Activated T-cell treated with anti-CD3 and anti-CD28 coated beads, Interleukin-2, amount 50 U/mL, for 24 hours (primary cell): ENCODE data around the gene DHX32.

Experiments used
- DNase-seq: peaks from one replicate; pipeline ENCODE4 v3.0.0-alpha.2; 2020
- H3K27ac Mint-ChIP-seq: 2 replicates; pipeline ENCODE4 v1.8.0; 2020; ENCODE audit warnings: mild to moderate bottlenecking, mixed read lengths
- H3K27me3 Mint-ChIP-seq: 2 replicates; pipeline ENCODE4 v1.8.0; 2020; ENCODE audit warnings: mixed read lengths
- H3K36me3 Mint-ChIP-seq: 2 replicates; pipeline ENCODE4 v1.8.0; 2020; ENCODE audit warnings: low read depth, mixed read lengths
- H3K4me1 Mint-ChIP-seq: 2 replicates; pipeline ENCODE4 v1.8.0; 2020; ENCODE audit warnings: low read depth, mixed read lengths
- H3K4me3 Mint-ChIP-seq: 2 replicates; pipeline ENCODE4 v1.8.0; 2020; ENCODE audit warnings: mild to moderate bottlenecking, moderate library complexity, mixed read lengths
- H3K9me3 Mint-ChIP-seq: 2 replicates; pipeline ENCODE4 v1.8.0; 2020; ENCODE audit warnings: mixed read lengths

Gene DHX32

DNA sequence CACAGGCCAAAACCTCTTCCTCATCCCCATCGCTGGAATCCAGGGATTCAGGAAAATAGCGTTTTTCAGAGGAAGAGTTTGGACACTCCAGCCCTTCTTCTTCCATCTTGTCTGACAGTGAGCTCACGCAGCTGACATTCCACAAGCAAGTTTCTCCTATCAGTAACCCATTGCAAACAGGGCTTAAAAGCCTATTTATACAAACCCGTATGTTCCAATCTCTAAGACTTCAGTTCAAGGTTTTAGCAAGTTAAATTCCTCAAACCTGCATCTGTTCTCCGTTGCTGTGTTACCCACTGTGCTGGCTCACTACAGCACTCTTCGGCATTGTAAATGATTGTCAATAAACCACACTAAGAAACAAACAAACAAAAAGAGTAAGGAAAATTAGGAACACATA, 373 bp downstream of the DHX32 start:
- Mint-ChIP-seq H3K4me1 (no peaks in the 10 kb centered on the region), H3K4me3 (no peak overlapping the region), H3K27me3 (no peaks in the 10 kb centered on the region), H3K36me3 (peaks cover 33% of the 10 kb centered on the region), H3K27ac (no peak overlapping the region), H3K9me3 (peaks cover 10% of the 10 kb centered on the region)
- no peak for DNase-seq

DNA sequence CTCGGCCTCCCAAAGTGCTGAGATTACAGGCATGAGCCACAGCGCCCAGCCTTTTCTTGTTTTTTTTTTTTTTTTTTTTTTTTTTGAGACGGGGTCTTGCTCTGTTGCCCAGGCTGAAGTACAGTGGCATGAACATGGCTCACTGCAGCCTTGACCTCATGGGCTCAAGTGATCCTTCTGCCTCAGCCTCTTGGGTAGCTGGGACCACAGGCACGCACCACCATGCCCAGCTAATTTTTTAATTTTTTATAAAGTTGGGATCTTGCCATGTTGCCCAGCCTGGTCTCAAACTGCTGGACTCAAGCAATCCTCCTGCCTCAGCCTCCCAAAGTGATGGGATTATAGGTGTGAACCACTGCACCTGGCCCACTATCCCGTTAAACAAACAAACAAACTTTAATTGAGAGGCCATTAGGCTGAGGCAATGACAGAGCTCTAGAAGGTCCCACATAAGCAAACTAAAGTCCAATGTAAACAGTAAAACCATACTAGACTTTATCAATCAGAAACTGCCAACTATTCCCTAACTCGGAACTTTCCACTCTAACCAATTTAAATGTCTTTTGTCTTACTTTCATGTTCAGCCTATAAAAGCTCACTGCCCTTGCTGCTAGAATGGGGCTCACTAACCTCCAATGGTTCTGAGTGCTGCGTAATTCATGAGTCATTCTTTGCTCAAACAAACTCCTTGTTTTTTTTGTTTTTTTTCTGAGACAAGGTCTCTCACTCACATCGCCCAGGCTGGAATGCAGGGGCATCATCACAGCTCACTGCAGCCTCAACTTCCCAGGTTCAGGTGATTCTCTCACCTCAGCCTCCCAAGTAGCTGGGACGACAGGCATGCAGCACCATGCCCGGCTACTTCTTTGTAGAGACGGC, 1.9 kb downstream of the DHX32 start:
- peaks cover 45% of the 10 kb centered on the region for H3K36me3 Mint-ChIP-seq
- H3K4me3 Mint-ChIP-seq = no peak overlapping the region
- no peak for DNase-seq
- no peak overlapping the region for H3K27ac Mint-ChIP-seq
- H3K27me3 Mint-ChIP-seq = no peaks in the 10 kb centered on the region
- H3K4me1 Mint-ChIP-seq = no peaks in the 10 kb centered on the region
- peaks cover 10% of the 10 kb centered on the region for H3K9me3 Mint-ChIP-seq

DNA sequence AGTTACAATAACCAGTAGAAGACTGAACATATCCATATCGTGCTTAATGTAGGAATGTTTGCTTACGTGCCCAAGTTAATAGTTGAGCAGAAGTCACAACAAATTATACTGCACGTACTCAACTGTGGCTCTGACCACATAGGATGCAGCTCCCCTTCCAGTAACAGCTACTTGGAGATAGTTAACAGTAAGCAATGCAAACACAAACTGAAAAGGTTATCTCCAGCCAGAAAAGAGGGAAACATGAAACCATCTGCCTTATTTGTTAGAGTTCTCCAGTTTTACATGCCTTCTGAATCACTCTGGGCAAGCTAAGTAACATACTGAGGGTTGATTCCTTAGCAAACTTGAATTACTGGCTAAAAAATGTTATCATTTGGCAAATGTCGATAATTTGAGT, 9.8 kb downstream of the DHX32 start:
- Mint-ChIP-seq H3K36me3 (peaks cover 24% of the 10 kb centered on the region), H3K4me3 (no peak overlapping the region), H3K27me3 (no peaks in the 10 kb centered on the region), H3K9me3 (peaks cover 5% of the 10 kb centered on the region), H3K4me1 (no peaks in the 10 kb centered on the region), H3K27ac (no peak overlapping the region)
- DNase-seq = no peak

DNA sequence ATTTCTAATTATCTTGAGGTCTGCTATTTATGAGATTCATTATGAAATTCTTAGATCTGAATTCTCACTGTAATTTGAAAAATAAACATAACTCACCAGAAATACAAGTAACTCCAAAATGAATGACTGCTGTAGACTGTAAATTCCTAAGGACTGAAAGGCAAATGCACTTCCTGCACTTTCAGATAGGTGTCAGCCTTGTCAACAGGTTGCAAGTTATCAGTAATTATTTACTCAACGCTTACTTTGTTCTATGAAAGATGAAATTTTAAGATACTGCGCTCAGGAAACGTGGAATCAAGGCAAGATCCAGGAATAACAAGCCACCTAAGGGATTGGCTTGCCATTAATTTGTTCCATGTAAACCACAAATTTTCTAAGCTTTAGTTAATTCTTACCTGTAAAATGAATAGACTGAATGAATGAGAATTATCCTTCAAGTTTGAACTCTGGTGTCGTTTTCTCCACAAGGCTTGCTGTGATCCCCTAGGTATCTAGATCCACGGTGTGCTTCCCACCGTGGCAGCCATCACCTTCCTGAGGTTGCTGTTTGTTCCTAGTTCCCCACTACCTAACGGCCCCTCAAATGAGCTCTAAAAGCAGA, 12.6 kb downstream of the DHX32 start:
- H3K36me3 Mint-ChIP-seq = peaks cover 20% of the 10 kb centered on the region
- no peaks in the 10 kb centered on the region for H3K9me3 Mint-ChIP-seq
- DNase-seq = no peak
- H3K27me3 Mint-ChIP-seq = no peaks in the 10 kb centered on the region
- H3K4me3 Mint-ChIP-seq = no peak overlapping the region
- no peak overlapping the region for H3K27ac Mint-ChIP-seq
- no peaks in the 10 kb centered on the region for H3K4me1 Mint-ChIP-seq

DNA sequence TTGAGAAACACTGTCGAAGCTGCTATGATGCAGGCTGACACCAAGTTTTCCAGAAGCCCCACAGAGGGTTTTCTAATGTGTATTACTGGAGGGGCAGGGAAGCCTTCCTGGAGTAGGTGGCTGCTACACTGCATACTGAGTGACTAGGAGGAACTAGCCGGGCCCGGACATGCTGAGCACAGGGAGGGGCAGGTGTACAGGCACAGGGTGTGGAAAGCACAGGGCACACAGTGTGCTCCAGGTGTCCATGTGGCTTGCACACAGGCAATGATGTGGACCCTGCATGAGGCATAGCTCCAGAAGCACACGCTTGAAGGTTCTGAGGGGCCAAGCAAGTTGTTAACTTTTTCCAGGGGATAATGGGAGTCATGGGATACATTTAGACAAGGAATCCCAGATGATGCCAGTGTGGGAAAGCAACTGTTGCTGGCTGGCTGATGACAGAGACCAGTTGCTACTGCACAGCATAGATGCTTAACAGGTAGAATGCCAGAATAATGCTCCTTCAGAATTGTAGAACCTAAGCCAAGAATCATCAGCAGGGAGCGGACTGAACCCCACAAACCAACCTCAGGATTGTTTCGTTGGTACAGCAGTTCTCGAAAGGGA, 14.6 kb downstream of the DHX32 start:
- no peaks in the 10 kb centered on the region for H3K9me3 Mint-ChIP-seq
- no peaks in the 10 kb centered on the region for H3K27me3 Mint-ChIP-seq
- no peak for DNase-seq
- H3K4me1 Mint-ChIP-seq = no peaks in the 10 kb centered on the region
- H3K27ac Mint-ChIP-seq = no peak overlapping the region
- H3K36me3 Mint-ChIP-seq = peaks cover 20% of the 10 kb centered on the region
- H3K4me3 Mint-ChIP-seq = no peak overlapping the region

DNA sequence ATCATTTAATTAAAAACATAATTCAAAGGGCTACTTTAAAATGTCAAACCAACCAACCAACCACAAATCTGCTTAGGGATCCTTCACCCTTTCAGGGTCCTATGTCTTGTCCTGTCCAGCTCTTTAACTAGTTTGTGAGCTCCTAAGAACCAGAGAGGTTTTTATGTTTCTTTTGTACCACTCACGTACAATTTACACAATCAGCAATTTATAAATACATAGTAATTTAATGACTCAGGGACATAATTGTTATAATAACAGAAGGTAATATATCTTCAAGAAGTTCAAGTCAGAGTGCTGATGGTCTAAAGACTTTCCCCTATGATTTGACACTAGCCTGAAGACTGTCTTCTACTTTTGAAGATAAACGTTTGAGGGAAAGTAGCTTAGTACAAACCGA, 16.0 kb downstream of the DHX32 start:
- Mint-ChIP-seq H3K27ac (no peak overlapping the region), H3K4me3 (no peak overlapping the region), H3K4me1 (no peaks in the 10 kb centered on the region)

DNA sequence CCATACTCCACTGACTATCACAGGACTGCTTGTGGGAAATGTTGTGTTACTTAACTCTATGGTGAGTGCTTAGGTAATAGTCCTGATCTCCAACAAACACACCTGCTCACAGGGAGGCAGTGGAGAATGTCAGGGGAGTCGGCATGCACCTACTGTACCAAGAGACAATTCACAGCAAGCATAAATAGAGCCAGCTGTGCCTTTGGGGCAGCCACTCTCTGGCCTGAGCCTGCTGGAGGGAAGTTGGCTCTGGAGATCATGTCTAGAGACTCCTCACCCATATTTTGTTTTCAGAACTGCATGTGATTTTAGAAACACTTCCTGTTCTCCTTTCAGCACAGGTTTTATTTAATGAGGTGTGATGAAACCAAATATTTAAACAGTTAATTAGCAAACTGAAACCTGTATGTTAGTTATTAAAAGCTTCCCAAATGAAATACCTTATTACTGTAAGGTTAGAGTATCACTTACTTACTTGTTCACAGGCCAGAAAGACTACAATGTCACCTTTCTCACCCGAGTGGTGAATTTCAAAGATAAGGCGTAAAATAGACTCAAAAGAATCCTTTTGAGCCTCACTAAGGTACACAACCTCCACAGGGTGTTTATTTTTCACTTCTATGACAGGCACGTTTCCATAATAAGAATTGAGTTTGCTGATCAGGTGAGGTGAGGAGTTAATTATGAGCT, 21.8 kb downstream of the DHX32 start:
- DNase-seq = no peak
- peak overlapping the region; percentile 23 for H3K27ac Mint-ChIP-seq
- no peaks in the 10 kb centered on the region for H3K27me3 Mint-ChIP-seq
- no peak overlapping the region for H3K4me3 Mint-ChIP-seq
- H3K36me3 Mint-ChIP-seq = peaks cover 24% of the 10 kb centered on the region
- no peaks in the 10 kb centered on the region for H3K9me3 Mint-ChIP-seq
- H3K4me1 Mint-ChIP-seq = no peaks in the 10 kb centered on the region

More for the DNA sequence above, 16.0 kb downstream of the DHX32 start:
- H3K9me3 Mint-ChIP-seq = no peaks in the 10 kb centered on the region
- H3K36me3 Mint-ChIP-seq = peaks cover 20% of the 10 kb centered on the region
- no peak for DNase-seq
- no peaks in the 10 kb centered on the region for H3K27me3 Mint-ChIP-seq

DNA sequence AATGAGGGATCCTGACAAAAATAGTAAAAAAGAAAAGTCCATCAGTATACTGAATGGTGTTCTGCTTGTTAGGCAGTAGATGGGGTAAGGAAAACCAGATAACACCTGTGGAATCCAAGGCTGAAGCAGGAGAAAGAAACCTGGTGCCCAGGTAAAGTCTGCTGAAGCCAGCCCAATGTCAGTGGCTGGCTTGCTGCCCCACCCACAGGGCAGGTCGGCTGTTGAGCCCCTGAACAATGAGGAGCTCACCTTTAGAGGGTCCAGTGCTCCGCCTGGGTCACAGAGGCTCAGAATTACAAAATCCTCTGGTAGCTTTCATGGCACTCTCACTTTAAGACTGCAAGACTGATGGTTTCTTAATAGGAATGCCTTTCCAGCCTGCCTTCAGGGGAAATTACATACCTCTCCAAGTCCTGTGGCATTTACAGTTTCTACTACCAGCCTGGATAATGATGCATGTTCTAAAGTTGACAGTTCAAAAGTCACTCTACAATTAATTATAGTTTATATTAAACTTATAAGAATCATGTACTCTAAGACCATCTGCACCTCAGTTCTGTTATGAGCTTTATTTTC, 23.8 kb downstream of the DHX32 start:
- Mint-ChIP-seq H3K9me3 (no peaks in the 10 kb centered on the region), H3K4me1 (no peaks in the 10 kb centered on the region), H3K27ac (no peak overlapping the region), H3K36me3 (peaks cover 36% of the 10 kb centered on the region), H3K27me3 (no peaks in the 10 kb centered on the region), H3K4me3 (no peak overlapping the region)
- no peak for DNase-seq

DNA sequence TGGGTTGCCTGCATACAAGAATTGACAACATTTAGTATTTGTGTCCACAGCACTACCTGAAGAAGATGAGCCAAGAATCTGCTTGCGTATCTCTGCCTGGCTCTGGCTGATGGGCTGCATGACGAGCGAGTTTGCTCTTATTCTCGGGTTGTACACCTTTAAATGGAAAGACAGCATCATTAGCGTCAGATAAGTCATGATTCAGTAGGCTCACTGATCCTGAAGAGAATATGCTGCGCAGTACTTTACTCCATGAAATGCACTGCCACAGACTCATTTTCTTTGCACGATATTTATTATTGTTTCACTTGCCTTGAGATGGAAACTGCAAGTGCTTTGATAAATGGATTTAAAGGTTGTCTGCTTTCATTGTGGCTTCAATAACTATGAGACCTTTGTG, 28.6 kb downstream of the DHX32 start:
- Mint-ChIP-seq H3K36me3 (peaks cover 73% of the 10 kb centered on the region), H3K27me3 (no peaks in the 10 kb centered on the region), H3K9me3 (no peaks in the 10 kb centered on the region), H3K4me3 (no peak overlapping the region), H3K4me1 (no peaks in the 10 kb centered on the region), H3K27ac (no peak overlapping the region)
- DNase-seq = no peak

DNA sequence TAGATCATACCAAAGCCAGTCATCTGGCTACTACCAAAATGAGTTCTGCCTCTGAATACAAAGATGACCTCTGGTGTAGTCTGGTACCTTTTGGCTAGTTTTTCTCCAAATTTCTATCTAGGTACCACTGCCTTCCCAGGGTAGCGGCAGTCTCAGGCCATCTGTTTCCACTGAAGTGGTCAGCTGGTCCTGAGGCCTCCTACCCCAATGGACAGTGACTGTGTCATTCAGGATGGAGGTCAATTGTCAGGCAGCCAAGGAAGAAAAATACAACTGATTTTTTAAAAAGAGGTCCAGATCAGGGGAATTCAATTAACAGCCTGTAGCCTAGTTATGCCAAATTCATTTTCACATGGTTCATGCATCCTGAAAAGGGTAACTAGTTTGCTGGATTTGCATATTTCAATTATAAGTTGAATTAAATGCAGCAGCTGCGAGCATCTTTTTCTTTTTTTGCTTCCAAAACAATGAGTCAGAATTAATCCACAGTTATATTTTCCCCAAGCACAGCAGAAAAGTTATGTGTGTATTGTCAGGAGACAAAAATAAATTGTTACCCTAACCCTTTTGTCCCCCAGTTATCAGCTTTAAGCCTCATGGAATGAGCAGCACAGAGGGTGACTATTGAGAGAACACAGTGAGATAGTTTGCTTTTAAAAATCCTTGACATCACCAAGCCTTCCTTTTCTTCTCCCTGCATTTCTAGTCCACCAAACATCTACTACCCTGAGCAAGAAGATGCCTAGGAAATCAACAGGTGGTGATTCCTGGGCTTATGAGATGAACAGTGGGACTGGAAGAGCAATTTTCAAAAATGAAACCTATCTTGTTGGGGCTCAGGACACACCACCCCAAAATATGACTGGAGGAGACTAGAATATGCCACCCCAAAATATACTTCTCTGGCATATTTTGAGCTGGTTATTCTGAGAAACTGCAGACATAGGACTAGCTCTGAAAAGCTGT, 30.0 kb downstream of the DHX32 start:
- Mint-ChIP-seq H3K27ac (no peak overlapping the region), H3K4me1 (no peaks in the 10 kb centered on the region), H3K36me3 (peaks cover 84% of the 10 kb centered on the region), H3K27me3 (no peaks in the 10 kb centered on the region), H3K9me3 (no peaks in the 10 kb centered on the region), H3K4me3 (no peak overlapping the region)
- DNase-seq = no peak

DNA sequence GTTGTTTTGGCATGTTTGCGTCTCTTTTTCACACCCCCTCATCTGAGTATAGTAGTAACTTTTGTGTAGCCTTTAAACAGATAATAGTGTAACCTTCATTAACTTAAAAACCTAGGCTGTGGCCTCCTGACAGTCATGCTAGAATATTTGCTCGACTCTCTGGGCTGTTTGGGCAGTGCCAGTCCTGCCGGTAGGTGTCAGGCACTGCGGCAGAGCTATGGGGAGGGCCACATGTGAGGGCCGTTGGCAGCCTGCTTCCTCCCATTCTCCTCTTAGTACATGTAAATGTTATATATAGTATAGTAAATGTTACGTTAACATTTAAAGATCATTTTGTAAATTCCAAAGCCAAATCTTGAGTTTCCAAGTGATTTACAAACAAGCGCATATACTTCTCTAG, 31.6 kb downstream of the DHX32 start:
- H3K36me3 Mint-ChIP-seq = peaks cover 91% of the 10 kb centered on the region
- no peak overlapping the region for H3K4me3 Mint-ChIP-seq
- H3K9me3 Mint-ChIP-seq = no peaks in the 10 kb centered on the region
- H3K4me1 Mint-ChIP-seq = no peaks in the 10 kb centered on the region
- DNase-seq = no peak
- no peak overlapping the region for H3K27ac Mint-ChIP-seq
- H3K27me3 Mint-ChIP-seq = no peaks in the 10 kb centered on the region

DNA sequence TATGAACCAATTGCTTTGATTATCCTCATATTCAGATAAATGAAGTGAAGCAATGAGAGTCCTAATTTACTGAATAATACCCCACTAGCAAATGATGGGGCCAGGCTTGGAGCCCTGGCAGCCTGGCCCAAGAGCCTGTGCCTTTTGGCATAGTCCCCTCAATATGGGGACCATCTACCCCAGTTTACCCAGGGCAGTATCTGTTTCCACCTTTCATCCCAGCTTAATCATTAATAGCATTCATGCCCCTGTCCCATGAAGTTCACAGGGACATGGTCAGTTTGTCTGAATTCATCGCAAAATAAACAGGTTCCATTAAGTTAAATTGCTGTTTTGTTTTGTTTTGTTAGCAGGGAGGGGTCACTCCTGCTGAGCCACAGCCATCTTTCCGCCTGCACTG, 32.2 kb downstream of the DHX32 start:
- H3K36me3 Mint-ChIP-seq = peaks cover 94% of the 10 kb centered on the region
- H3K4me1 Mint-ChIP-seq = no peaks in the 10 kb centered on the region
- H3K27me3 Mint-ChIP-seq = no peaks in the 10 kb centered on the region
- no peak overlapping the region for H3K4me3 Mint-ChIP-seq
- H3K27ac Mint-ChIP-seq = no peak overlapping the region
- no peaks in the 10 kb centered on the region for H3K9me3 Mint-ChIP-seq
- DNase-seq = no peak

DNA sequence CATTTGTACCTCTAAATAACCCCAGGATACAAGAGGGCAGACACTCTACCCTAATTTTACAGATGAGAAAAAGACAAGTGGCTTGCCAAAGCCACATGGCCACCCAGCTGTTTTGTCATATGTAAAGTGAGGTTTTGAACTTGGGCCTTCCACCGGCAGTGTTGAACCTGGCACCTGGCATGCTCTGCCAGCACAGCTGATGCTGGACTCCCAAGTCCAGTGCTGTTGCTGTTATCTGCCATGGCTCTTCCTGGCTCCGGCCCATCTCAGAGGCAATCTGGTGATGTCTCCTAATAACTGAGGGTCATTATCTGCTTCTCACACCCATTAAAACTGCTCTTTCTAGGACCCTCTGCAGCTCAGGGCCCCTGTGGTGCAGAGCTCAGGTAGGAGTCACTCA, 32.7 kb downstream of the DHX32 start:
- Mint-ChIP-seq H3K27ac (no peak overlapping the region), H3K27me3 (no peaks in the 10 kb centered on the region), H3K36me3 (peaks cover 94% of the 10 kb centered on the region), H3K4me3 (no peak overlapping the region), H3K4me1 (no peaks in the 10 kb centered on the region), H3K9me3 (no peaks in the 10 kb centered on the region)
- no peak for DNase-seq
